Motor neuron (in vitro differentiated cells): ENCODE results near the gene CXCL14. TPM values are rescaled to one million over a fixed set of nuclear protein-coding genes. Genes with fewer than 3 reads are reported as not detected.
A peak's percentile ranks its signal among the peaks of the same experiment; 100 is the strongest.

ENCODE experiments used
- ATAC-seq, 8 experiments: fragments of 200-7000 bp; cut with Tn5 transposase; replicated peaks in 6 of 8; 2 replicates each; pipeline ENCODE4 v1.8.0; 2021; ENCODE audit warnings: mild to moderate bottlenecking in 8 of 8, moderate library complexity in 8 of 8
- H3K27ac ChIP-seq, 2 donors: fragments of 250-450 bp; sonication (Bioruptor Pico); 2 replicates each; pipeline ENCODE4 v1.9.0; 2021; ENCODE audit warnings: antibody characterized with exemption in 2 of 2, mild to moderate bottlenecking in 2 of 2, moderate library complexity in 1 of 2
- H3K4me1 ChIP-seq, 2 donors: fragments of 250-450 bp; sonication (Bioruptor Pico); replicated peaks in 1 of 2; 2 replicates each; pipeline ENCODE4 v1.6.1; 2021; ENCODE audit warnings: antibody characterized with exemption in 2 of 2, mild to moderate bottlenecking in 2 of 2, moderate library complexity in 1 of 2
- H3K4me3 ChIP-seq, 5 donors: fragments of 250-450 bp; sonication (Bioruptor Pico); 2 replicates each; pipeline ENCODE4 v1.9.0; 2021; ENCODE audit warnings: antibody characterized with exemption in 5 of 5, mild to moderate bottlenecking in 5 of 5, moderate library complexity in 4 of 5
- WGBS, 10 experiments: fragments of 450-650 bp; shearing (Covaris generic); methylation state at CpG; one replicate each; pipeline ENCODE4 v1.0.0; 2022; 5-methylcytosine and 5-hydroxymethylcytosine counted together
- in situ Hi-C, 9 experiments: fragments of 400-800 bp; cut with MboI; loops; one replicate each; pipeline ENCODE4 v1.15.0; 2021; ENCODE audit warnings: low sequenced_read_pairs in 9 of 9, low pct_unique_long_range_greater_than_20kb in 2 of 9; ENCODE audit not compliant: unreplicated experiment in 9 of 9
- total RNA-seq, 8 experiments: library from RNA; unstranded; fragments of 300-600 nt; gene quantifications; 2 replicates each; pipeline versions ENCODE4 v1.2.3 to v1.2.4, GENCODE V29; 2022

Gene CXCL14
- total RNA-seq, 8 experiments from 2014 or later, result 0.21 to 13.4 (median 1.1) TPM; not detected in 1

DNA sequence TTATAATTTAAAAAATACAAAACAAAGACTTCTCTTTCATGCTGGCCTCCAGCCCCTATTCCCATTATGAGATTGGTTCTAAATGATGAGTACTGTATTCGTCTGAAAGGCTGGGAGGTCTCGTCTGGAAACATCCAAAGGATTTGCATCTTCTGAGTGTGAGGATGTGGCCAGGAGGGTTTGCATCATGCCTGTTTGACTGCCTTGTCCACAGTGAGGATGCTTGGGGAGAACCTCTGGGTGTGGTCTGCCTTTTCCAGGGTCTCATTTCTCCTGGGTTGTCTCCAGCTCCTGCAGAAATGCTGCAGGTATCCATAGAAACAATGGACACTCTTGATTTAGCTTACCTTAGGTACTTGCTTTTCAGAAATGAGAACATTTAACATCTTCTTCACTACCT, 26.4 kb upstream of the CXCL14 start:
- no peak overlapping the region for H3K27ac ChIP-seq
- no peak overlapping the region for H3K4me3 ChIP-seq
- in situ Hi-C loops, result no loop called here
- ATAC-seq, result no peak
- peaks cover 0 to 2% of the 10 kb centered on the region in 2 donors for H3K4me1 ChIP-seq
- WGBS, 10 experiments, result 40 to 100% (median 71%) methylated on average over 1 to 2 of the region's 2 CpGs; no CpG with 5 or more reads in 3 of the 10 experiments

DNA sequence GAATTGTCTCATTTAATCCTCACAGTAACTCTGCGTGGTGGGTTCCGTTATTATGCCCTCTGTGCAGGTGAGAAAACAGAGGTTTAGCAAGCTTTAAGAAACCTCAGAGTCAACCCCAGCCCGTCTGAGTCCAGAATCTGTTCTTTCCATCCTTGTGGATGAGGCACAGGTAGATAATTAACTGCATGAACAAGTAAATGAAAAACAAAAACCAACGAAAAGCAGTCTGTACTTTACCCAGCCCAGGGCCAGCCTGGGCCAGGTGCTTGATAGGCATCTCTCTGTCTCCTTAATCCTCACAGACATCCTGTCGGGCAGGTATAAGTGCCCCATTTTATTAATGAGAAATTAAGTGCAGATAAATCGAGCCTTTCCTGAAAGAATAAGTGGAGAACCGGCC, 25.3 kb upstream of the CXCL14 start:
- Histone ChIP-seq H3K4me1 (peaks cover 0 to 2% of the 10 kb centered on the region in 2 donors), H3K27ac (no peak overlapping the region), H3K4me3 (no peak overlapping the region)
- WGBS, 10 experiments, result 7 to 84% (median 67%) methylated on average over 1 to 6 of the region's 7 CpGs; no CpG with 5 or more reads in 2 of the 10 experiments
- in situ Hi-C loops, result no loop called here
- no peak for ATAC-seq

DNA sequence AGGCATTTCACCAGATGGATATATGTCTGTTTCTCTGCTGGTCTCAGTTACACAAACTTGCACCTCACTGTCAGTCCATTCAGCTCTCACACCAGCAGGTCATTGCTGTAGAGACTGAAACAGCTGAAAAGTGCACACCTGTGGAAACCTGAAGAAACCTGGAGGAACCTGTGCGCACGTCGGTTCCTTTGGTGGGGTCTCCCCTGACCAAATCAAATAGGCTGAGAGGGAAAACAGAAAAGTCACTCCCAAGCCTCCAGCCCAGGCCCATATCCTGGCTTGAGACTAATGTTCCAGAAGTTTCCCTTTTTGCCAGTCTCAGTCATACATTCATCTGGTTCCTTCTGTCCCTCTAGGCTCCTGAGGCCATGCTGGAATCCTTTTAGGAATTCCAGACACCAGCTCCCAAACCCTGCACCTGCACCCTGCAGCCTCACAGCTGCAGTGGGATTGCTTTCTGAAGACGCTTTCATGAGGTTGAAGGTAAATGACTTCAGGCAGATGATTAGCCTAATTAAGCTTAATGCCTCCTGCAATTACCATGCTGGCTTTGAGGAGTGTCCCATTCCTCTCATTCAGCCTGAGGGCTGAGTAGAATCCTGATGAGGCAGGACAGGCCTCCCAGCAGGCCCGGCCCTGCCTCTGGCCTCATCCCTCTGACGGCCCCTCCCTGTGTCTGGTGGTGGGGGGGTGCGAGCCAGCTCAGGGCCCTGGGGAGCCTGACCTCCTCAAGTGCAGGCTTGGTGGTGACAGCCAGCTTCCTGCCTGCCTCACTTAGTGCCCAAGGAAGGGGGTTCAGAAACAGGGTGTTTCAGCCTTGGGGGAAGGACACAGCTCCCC, 24.3 kb upstream of the CXCL14 start:
- peak; percentile 71 to 95 (median 88) for ATAC-seq
- no peak overlapping the region for H3K4me3 ChIP-seq
- no peak overlapping the region for H3K27ac ChIP-seq
- 50 to 100% (median 74%) methylated on average over 1 to 3 of the region's 7 CpGs; no CpG with 5 or more reads in 6 of the 10 experiments for WGBS, 10 experiments
- in situ Hi-C loops, result no loop called here
- peaks cover 0 to 2% of the 10 kb centered on the region in 2 donors for H3K4me1 ChIP-seq

DNA sequence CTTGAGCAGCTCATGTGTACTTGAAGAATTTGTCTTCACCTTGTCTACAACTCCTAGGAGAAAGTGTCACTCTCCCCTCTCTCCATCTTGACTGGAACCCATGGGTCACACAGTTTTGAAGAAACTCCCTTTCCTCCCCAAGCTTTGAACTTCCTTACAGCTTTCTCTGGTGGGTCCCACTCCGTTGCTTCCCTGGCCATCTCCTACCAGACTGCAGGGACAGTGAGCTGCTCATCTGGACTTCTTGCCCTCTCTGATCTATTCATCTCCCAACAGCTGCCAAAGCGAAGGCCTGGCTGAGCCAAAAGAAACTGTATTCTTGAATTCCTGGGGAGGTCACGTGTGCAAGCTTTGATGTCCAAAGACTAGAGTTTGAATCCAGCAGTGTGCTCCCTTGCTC, 22.7 kb upstream of the CXCL14 start:
- Histone ChIP-seq H3K4me3 (no peak overlapping the region), H3K27ac (no peak overlapping the region), H3K4me1 (peaks cover 0 to 2% of the 10 kb centered on the region in 2 donors)
- in situ Hi-C loops, result no loop called here
- no peak for ATAC-seq
- 32 to 80% (median 76%) methylated on average over 1 to 3 of the region's 3 CpGs; no CpG with 5 or more reads in 3 of the 10 experiments for WGBS, 10 experiments

DNA sequence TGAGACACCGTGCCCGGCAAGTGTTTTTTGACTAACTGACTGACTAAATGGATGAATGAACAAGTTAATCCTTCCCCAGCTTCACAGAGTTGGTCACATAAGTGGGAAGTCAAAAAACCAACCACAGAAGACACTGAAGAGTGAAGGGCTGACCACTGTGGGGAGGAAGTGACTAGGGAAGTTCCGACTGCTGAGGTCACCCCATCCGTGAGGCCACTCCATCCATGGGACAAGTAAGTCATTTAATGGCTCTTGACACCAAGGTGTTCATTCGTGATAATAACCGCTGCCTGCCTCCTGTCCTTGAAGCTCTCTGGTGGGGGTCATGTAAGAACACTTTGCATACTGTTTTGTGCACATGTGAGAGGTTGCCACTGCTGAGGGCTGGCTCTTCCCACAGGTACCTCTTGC, 22.2 kb upstream of the CXCL14 start:
- no peak for ATAC-seq
- in situ Hi-C loops, result no loop called here
- WGBS, 10 experiments, result 46 to 100% (median 78%) methylated on average over 2 to 5 of the region's 6 CpGs; no CpG with 5 or more reads in 7 of the 10 experiments

DNA sequence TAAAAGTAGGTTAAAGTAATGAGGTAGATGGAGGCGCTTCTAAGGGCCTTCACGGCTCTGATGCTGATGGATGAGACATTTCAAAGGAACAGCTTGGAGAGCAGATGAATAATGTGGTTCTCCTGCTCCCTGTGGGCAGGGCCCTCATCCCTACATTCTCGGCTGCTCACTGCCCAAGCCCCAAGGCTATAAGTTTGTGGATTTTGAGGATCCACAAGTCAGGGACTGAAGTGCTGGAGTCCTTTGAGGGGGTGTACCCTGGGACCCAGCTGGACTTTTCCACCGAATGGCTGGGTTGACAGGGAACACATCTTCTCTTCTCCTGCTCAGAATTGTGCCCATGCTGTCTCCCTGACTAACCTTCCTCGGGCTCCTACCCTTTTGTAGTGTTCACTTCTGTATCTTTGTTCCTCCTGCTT, 21.4 kb upstream of the CXCL14 start:
- 0 to 100% (median 43%) methylated on average over 1 to 5 of the region's 5 CpGs for WGBS, 10 experiments
- H3K27ac ChIP-seq, result no peak overlapping the region
- peaks cover 0 to 2% of the 10 kb centered on the region in 2 donors for H3K4me1 ChIP-seq
- peak in 3 of 8 experiments; percentile 10 to 62 (median 40) for ATAC-seq
- in situ Hi-C loops, result no loop called here
- no peak overlapping the region for H3K4me3 ChIP-seq

More for the DNA sequence above, 22.2 kb upstream of the CXCL14 start:
- Histone ChIP-seq H3K4me1 (peaks cover 0 to 2% of the 10 kb centered on the region in 2 donors), H3K4me3 (no peak overlapping the region), H3K27ac (no peak overlapping the region)

DNA sequence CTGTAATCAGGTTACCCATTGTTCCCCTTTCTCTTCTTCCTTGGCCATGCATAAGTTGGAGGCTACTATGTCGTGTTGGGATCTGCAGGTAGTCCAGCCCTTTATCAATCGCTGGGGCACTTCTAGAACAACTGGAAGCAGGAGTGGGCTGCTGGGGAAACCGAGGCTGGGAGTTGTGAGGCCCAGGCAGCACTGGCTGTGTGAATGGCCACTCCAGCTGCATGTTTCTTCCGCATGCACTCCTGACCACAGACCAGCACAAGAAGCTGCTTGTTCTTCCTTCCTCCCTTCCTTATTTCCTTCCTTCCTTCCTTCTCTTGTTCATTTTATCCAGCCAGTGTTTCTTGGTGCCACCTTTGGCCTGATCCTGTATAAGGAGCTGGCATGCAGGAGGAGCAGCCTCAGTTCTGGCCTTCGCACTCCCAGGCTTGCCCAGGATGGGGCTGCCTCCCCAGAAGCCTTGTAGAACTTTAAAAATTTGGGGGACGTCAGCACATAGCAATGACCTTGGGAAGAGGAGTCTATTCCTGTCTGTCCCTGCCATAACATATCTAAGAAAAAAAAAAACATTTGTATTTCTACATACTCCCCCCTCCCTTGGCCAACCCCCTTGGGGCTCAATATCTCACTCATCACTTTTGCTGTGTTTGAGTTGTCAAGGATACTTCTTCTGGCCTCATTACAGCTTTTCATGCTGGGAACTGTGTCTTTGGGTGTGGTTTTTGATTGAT, 20.8 kb upstream of the CXCL14 start:
- H3K27ac ChIP-seq, result no peak overlapping the region
- 17 to 87% (median 75%) methylated on average over 2 to 5 of the region's 6 CpGs; no CpG with 5 or more reads in 3 of the 10 experiments for WGBS, 10 experiments
- H3K4me1 ChIP-seq, result peaks cover 0 to 2% of the 10 kb centered on the region in 2 donors
- in situ Hi-C loops, result no loop called here
- no peak overlapping the region for H3K4me3 ChIP-seq
- no peak for ATAC-seq

DNA sequence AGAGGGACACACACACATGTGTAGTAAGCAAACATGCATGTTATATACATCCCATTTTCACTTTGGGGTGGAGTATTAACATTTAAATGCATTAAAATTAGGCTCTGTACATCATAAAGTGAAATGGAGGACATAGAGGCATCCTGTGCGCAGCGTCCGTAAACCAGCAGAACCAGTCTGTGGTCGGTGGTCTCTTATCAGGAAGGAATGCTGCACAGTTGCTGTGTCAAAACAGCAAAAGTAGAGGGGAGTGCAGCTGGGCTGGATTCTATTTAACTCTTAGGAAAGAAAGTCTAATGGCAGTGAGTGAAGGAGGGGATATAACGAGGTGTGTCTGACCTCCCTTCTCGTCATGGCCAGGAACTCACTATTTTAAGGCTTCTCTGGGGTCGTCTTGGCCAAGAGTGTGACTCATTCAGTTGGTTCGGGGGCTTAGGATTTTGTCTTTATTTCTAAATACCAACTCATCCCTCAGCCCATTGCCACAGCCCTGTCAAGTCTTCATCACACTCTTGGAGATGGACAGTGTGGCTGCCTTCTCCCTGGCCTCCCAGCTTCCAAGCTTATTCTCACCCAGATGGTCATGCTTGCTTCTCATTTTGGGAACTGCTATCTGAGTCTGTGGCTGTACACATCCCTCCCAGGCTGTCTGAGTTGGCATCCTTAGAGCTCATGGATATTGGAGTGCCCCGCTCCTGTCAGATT, 20.1 kb upstream of the CXCL14 start:
- H3K4me3 ChIP-seq, result no peak overlapping the region
- no peak overlapping the region for H3K27ac ChIP-seq
- no peak for ATAC-seq
- in situ Hi-C loops, result no loop called here
- peaks cover 0 to 2% of the 10 kb centered on the region in 2 donors for H3K4me1 ChIP-seq
- 22 to 100% (median 72%) methylated on average over 1 to 5 of the region's 9 CpGs; no CpG with 5 or more reads in 2 of the 10 experiments for WGBS, 10 experiments

DNA sequence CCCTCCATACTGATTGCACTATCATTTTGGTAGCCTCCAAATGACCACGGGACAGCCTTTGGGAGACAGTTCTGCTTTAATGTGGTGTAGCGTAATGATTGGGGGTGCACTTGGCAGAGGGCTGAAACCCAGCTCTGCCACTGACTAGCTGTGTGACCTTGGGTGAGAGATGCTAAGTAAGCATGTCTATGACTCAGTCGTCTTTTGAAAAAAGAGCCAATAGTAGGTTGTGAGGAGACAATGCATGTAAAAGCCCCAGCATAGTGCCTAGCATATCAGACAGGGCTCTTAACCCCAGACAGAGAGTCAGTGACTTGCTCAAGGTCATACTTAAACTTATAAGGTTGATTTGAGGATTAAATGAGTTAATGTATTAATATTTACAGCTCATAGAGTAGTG, 18.0 kb upstream of the CXCL14 start:
- no peak overlapping the region for H3K27ac ChIP-seq
- H3K4me3 ChIP-seq, result no peak overlapping the region
- in situ Hi-C loops, result no loop called here
- no peaks in the 10 kb centered on the region for H3K4me1 ChIP-seq
- no peak for ATAC-seq
- WGBS, 10 experiments, result 40 to 100% (median 80%) methylated on average over 1 to 3 of the region's 3 CpGs; no CpG with 5 or more reads in 3 of the 10 experiments

DNA sequence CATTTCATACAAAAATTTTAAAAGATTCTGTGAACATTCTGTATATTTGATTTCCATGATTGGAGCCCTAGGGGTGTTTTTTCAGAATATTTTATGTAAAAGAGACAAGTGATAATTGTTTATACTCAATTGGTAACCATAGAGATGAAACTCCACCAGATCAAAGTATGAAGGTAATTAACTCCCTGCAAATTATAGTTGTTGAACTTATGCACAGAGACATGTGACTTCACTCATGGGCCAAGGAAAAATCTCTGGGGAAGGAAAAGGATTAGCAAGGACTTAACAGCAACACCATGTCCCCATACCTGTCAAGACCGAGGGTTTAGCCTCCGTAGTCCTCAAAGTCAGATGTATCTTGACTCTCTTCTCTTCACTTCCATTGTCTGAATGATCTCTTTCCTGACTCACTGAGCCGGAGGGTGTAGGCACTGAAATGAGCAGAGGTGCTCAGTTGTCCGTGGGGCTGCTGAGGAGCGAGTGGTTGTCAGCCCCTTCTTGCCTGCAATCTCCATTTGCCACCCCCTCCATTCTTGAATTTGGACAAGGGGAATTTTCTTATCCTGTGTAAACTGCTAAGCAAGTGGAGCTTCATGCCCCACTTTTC, 17.5 kb upstream of the CXCL14 start:
- in situ Hi-C loops, result no loop called here
- 40 to 100% (median 70%) methylated on average over 1 to 4 of the region's 5 CpGs; no CpG with 5 or more reads in 1 of the 10 experiments for WGBS, 10 experiments
- peak in 2 of 8 experiments; percentile 24 to 65 for ATAC-seq
- H3K27ac ChIP-seq, result no peak overlapping the region
- H3K4me1 ChIP-seq, result no peaks in the 10 kb centered on the region
- no peak overlapping the region for H3K4me3 ChIP-seq

DNA sequence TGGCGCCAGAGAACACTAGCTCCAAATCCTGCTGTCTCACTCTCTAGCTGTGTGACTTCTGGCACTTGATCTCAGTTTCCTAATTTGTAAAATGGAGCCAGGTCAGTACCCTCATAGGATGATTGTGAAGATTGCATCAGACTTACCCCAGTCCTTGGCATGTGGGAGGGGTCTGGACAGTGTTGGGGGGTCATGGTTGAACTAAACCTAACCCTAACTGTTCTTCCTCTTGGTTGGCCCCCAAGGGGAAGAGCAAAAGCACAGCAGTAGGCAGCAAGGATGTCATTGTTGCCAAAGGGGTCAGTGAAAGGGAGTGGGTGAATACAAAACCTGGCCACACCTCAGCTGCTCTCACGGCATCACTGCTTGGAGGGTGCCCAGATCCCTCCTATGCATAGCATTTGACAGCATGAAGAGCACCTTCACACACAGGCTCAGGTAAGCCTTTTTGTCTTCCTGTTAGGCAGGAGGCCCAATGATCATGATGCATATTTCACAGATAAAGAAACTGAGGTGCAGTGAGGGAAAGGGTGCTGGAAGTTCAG, 15.7 kb upstream of the CXCL14 start:
- H3K4me3 ChIP-seq, result no peak overlapping the region
- no peak overlapping the region for H3K27ac ChIP-seq
- 83 to 100% methylated on average over 1 of the region's 2 CpGs; no CpG with 5 or more reads in 8 of the 10 experiments for WGBS, 10 experiments
- no peaks in the 10 kb centered on the region for H3K4me1 ChIP-seq
- ATAC-seq, result no peak
- in situ Hi-C loops, result no loop called here

DNA sequence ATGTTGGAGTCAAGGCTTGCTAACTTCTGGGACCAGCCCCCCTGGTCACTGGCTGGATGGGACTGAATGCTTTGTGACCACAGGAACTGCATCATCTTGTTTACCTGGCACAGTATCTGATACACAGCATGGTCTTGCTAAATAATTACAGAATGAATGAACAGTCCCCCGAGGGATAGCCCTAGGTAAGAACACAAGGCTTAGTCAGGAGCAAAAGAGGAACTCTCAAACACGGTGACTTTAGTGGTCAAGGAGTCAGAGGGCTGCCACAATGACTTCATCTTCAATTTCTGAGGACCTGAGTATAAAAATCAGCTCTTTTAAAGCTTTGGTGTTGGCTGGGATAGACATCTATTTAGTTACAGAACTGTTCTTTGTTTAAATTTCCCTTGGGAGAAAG, 15.1 kb upstream of the CXCL14 start:
- Histone ChIP-seq H3K4me3 (no peak overlapping the region), H3K4me1 (no peaks in the 10 kb centered on the region), H3K27ac (no peak overlapping the region)
- no peak for ATAC-seq
- in situ Hi-C loops, result no loop called here
- WGBS, 10 experiments, result 0 to 64% (median 30%) methylated on average over 1 to 2 of the region's 2 CpGs; no CpG with 5 or more reads in 2 of the 10 experiments
